ENCODE data around the gene ANKRD52.
"Not testable (repeated sequence)": the region's sequence is repeated elsewhere in the genome, so short reads cannot be mapped to it uniquely, and the experiment has no call there.

ANKRD52 gene

DNA sequence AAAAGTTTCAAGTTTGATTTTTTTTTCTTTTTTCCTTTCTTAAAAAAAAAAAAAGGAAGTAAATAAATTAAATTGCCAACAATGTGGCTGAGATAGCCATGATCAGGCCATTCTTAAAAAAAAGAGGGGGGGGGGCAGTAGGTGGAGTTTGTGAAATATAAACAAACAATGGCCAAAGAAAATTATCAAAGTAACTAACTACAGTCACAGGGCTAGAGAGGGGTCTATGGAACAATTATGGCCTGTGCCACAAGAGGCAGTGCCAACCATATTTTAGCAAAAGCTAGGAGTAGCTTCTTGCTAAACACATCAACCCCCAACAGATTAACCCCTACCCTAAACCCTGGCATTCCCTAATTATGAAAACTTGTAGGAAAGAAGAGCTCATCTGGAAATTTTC, 52.7 kb downstream of the ANKRD52 start:
- peak; percentile 15 for DNase-seq

- DNase-seq: no peak
Measured at GRCh38 chr12:56204275-56204674, 53.9 kb downstream of the ANKRD52 start.

DNA sequence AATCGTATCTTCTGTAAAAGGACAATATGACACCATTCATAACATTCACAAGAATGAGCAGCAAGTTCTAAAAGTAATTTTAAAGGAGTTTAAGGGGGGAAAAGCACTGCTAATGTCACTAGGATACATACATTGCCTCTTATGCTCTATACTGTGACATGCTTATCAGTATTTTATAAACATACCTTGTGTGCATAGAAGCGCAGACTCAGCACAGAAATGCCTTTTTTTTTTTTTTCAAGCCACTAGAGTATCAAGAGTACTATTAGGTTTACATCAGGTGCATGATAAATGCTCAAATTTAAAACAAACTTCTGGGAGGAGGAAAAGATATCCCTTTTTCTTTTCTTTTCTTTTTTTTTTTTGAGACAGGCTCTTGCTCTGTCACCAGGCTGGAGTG, 55.3 kb downstream of the ANKRD52 start:
- no peak for DNase-seq

DNA sequence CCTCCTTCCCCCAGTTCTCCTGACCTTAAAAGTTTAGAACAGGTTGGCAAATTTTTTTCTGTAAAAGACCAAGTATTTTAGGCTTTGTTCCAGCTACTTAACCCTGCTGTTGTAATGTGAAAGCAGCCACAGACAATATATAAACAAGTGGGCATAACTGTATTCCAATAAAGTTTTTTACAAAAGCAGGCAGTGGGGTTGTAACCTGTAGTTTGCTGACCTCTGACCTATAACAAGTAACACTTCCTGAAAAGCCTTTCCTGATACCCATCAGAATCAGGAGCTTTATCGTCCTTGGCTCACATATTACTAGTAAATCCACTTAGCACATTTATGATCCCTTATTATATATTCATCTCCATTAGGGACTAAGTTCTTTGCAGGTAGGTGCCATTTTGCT, 55.8 kb downstream of the ANKRD52 start:
- DNase-seq: no peak

DNA sequence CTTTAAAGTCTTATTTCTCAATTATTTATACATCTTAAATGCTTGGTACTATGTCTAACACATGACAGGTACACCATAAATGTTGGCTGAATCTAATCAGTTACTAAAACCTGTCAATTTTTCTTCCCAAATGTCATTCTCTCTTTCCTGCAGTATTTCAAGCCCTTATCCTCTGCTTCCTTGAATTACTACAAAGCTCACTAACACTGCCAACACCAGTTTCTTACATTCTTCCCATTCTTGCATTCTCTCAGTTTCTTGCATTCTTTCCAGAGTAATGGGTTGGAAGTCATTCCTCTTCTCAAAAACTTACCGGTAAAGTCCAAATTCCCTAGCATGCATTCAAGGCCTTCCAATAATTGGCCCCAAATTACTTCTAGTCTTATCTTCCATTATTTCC, 59.3 kb downstream of the ANKRD52 start:
- DNase-seq: no peak

DNA sequence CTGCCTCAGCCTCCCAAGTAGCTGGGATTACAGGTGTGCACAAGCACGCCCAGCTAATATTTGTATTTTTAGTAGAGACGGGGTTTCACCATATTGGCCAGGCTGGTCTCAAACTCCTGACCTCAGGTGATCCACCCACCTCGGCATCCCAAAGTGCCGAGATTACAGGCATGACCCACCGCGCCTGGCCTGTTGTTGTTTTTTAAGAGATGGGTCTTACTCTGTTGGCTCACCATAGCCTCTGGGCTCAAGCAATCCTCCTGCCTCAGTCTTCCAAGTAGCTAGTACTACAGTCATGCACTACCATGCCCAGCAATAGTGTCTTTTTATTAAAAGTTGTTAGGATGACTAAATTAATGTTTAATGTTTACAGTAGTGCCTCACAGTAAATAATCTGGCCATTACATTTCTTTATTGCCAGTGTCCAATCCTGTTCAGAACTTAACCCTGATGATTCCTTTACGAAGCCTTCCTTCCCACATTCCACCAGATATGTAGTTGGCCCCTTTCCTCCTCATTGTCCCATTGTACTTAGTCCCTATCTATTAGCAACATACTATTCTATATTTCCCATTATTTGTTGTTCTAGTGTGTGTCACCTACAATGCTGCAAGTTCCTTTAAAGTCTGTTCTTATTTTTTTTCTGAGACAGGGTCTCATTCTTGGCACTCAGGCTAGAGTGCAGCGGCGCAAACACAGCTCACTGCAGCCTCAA, 60.1 kb downstream of the ANKRD52 start:
- no peak for DNase-seq

GRCh38 chr12:56196818-56197550, 61.2 kb downstream of the ANKRD52 start:
- not testable (repeated sequence) for DNase-seq

DNA sequence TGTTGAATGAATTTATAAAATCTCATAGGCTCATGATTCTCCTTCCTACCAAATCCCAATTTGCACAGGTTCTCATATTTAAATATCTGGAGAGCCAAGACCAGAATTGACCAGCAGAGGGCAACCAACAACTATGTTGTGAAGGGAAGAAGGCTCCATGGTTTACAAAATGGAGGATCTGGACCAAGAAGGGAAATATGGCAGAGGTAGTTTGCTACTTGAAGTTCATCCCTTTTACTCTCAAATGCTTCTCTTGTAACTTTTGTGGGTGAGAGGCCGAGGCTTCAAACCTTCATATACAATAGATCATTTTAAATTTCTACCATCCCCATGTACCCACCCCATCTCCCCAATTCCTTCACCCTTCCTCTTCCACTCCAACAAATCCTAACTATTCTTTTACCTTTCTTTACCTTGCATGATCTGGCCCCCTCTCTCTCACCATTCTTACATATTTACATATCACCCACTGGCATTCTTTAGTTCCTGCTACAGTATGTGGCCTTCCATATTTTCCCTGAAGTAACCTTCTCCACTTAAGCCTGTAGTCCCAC, 65.1 kb downstream of the ANKRD52 start:
- peak; percentile 94 for DNase-seq

DNA sequence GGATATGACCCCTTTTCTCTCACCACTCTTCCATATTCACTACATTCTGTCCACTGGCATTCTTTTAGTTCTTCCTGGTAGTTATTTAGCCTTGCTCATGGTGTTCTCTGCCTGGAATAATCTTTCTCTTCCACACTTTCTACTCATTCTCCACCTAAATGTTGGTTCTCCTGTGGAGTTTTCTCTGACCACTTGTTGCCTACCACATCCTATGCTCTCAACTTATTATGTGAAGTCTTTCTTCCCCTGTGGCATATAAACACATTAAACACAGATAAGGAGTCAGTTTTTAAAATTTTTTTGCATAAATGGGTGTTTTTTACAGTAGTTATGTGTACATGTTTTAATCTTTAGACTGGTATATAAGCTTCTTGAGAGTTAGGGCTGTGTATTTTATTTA, 65.6 kb downstream of the ANKRD52 start:
- DNase-seq: no peak

DNA sequence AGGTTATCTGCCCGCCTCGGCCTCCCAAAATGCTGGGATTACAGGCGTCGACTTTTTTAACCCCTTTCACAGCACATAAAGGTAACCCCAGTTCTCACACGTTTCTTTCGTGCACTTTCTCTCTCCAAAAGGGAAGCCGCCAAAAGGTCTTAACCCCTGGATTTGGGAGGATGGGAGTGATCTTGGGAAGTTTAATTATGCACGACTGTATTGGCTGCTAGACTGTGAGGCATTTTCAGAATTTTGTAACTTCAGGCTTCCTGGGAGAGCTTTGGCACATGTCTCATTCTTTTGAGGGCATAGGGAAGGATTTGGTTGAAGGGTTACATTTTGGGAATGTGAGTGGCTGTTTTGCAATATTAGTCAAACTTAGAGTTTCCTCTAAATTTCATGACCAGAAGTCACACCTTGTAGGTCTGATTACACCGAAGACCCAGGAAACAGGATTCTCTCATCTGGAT, 67.5 kb downstream of the ANKRD52 start:
- peak; percentile 59 for DNase-seq

DNA sequence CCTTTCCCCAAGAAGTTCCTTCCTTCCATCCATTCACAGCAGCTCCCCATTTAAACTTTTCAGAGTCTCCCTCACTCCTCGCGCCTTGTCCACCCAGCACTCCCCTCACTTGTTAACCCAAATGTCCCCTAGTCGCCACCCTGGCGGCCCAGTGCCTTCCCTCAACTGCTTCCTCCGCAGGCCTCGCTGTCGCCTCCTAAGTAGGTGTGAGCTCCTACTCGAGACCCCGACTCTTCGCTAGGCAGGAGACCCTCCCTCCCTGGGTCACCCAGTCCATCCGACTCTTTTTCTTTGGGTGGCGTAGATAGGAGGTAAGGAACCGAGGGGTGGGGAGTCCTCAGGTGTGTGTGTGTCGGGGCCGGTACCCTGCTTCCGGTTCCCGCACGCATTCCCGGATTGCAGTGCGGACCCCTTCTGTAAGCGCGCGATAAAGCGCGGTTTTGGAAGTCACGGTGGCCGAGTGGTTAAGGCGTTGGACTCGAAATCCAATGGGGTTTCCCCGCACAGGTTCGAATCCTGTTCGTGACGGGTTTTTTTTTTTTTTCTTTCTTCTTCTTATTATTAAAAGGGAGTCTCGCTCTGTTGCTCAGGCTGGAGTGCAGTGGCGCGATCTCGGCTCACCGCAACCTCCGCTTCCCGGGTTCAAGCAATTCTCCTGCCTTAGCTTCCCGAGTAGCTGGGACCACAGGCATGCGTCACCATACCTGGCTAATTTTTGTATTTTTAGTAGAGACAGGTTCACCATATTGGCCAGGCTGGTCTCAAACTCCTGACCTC, 68.1 kb downstream of the ANKRD52 start:
- peak; percentile 92 for DNase-seq

DNA sequence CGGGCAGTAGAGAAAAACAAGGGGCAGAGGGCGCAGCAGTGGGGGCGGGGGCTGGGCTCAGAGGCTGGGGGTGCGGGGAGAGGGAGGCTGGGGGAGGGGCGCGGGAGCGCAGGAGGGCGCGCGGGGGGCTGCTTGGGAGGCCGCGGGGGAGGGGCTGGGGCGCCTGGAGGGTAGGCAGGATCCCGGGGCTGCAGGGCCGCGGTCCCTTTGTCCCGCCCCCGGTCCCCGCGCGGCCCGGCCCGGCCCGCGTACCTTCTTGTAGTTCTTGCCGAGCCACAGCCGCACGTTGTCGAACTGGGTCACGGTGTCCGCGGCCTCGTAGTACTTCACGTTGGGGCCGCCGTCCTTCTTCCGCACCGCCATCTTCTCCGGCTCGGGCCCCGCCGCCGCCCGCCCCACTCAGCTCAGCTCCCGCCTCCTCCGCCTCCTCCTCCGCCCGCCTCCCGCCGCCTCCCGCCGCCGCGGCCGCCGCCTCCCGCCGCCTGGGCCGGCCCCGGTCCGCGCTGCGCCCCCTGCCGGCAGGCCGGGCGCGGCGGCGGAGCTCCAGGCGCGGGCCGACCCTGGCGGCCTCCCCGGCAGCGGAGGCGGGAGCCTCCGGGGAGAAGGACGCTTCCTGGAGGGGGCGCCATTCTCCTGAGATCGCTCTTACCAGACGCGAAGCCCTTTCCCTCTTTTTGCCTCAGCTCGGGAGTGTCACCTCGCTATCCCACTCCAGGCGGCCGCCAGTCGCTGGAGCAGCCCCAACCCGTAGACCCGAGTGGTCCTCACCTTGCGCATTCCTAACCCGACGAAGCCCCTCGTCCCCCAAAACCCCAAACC, 68.9 kb downstream of the ANKRD52 start, which contains the start of gene SMARCC2:
SMARCC2 (minus strand) TSS at position 385 of the 819 bp plus-strand sequence; CDS start at position 363, 22 bp downstream.
- DNase-seq: peak; percentile 97

DNA sequence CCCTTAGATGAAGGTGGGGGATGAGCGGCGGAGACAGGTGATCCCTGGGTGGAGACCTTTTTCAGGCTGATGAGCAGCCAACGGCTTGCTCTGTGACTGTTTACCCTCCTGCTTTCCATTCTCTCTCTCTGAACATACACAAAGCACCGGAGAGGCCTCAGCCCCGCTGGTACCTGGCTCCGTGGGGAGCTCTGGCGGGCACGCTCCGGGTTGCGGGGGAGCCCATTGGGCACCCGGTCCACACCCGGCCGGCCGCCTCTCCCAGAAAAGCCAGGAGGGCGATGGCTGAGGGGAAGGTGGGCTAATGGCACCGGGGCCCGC, 69.4 kb downstream of the ANKRD52 start:
- peak; percentile 50 for DNase-seq

- no peak for DNase-seq
Measured at GRCh38 chr12:56188131-56188777, 69.9 kb downstream of the ANKRD52 start.

Measured in DMS53 (cell line).